HG03342 (cell line): ENCODE data around the gene WDR88.
"Not testable (repeated sequence)": the region's sequence is repeated elsewhere in the genome, so short reads cannot be mapped to it uniquely, and the experiment has no call there.

Source experiments
- ATAC-seq: cut with Tn5 transposase; IDR thresholded peaks from one replicate; pipeline ENCODE4 v1.9.1; 2021; ENCODE audit warnings: mild to moderate bottlenecking, moderate library complexity; ENCODE audit not compliant: unreplicated experiment

WDR88 gene

DNA sequence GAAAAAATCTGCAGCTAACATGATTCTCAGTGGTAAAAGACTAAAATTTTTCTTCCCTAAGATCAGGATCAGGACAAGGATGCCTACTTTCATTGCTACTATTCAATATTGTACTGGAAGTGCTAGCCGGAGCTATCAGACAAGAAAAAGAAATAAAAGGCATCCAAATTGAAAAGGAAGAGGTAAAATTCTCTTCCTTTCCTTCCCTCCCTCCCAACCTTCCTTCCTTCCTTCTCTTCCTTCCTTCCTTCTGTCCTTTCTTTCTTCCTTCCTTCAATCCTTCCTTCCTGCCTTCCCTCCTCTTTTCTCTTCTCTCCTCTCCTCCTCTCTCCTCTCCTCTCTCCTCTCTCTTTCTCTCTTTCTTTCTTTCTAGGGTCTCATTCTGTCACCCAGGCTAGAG lies 35.5 kb downstream of the WDR88 start:
- ATAC-seq: no peak

GRCh38 chr19:33168528-33168927 lies 36.6 kb downstream of the WDR88 start:
- ATAC-seq: no peak

DNA sequence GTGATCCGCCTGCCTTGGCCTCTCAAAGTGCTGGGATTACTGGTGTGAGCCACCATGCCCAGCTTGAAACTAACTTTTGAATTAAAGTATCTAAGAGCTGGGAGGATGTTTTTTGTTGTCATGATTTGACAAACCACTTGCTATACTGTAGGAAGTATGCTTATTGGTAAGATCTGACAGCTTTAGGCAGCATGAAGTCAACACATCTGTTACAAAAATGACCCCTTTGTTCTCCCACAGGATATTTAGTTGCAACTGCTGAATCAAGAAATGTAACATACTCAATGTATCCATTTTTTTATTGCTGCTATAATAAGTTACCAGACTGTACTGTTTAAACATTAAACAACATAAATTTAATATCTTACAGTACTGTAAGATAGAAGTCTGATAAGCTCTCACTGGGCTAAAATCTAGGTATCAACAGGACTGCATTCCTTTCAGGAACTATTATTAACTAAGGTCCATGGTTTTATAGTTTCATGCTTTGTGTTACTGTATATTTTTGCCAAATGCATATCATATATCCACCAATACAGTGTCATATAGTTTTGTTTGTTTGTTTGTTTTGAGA lies 39.4 kb downstream of the WDR88 start:
- no peak for ATAC-seq

DNA sequence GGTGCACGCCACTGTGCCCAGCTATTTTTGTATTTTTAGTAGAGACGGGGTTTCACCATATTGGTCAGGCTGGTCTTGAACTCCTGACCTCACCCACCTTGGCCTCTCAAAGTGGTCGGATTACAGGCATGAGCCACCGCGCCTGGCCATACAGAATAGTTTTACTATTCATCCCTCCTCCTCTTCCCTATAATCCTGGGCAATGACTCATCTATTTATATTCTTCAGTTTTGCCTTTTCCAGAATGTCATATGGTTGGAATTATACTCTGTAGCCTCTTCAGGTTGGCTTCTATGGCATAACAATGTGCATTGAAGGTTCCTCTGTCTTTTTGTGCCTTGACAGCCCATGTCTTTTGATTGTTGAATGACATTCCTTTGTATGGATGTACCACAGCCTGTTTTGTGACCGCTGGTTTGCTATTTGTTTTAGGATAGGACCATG lies 40.0 kb downstream of the WDR88 start:
- ATAC-seq: no peak

GRCh38 chr19:33174186-33174585 lies 42.3 kb downstream of the WDR88 start:
- ATAC-seq: no peak

- no peak for ATAC-seq
These were observed 43.4 kb downstream of the WDR88 start for GRCh38 chr19:33175156-33175782.

DNA sequence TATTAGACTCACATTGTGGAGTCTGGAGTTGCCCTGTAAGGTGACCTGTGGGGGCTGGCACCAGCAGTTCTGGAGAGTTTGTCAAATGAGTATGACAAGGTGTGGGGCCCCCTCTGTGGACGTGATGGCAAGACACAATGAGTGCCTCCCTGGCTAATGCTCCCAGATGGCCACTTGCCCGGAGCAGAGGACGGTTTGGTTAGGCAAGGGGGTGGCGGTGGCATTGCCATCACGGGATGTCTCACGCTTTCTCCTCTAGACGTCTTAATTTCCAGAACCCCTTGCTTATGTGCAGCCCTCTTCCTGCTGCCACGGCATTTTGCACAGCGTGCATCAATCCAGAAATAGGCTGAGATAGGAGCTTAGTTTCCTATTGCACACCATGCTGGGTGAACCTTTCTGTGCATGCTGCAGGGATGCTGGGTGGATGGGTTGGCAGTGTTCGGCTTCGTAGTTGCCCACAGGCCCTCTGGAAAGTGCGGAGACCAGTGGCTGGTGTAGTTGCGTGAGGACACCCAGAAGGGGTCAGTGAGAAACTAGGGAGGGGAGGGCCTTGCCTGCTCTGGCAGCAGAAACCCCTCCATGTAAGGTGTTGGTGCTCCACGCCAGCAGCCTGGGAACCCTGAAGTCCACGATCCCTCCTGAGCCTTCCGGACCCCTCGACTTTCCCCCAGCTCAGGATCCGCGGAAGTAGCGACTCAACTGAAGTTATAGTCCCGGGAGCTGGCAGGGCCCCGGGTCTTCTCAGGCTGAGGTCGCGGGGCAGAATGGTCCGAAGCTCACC lies 44.2 kb downstream of the WDR88 start:
- peak; percentile 4 for ATAC-seq

GRCh38 chr19:33176670-33177416 lies 44.9 kb downstream of the WDR88 start:
- peak; percentile 84 for ATAC-seq

- peak; percentile 25 for ATAC-seq
These were observed 45.6 kb downstream of the WDR88 start for GRCh38 chr19:33177417-33177979.

- no peak for ATAC-seq
These were observed 54.7 kb downstream of the WDR88 start for GRCh38 chr19:33186431-33187182.

DNA sequence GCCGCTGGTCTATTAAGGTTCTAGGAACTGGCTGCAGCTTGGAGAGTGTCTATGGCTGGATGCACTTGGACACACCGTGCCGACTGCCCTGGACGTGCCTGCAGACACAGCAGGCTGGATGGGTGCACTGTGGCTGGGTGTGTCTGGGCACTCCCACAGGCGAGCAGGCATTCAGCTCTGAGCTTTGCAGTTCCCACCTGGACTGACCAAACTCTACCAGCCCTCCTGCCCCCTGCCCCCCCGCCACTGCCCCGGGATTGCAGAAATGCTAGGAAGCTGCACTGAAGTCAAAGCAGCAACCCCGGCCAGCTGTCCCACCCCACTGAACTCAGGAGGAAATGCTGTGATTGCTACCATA lies 55.2 kb downstream of the WDR88 start:
- no peak for ATAC-seq

GRCh38 chr19:33189453-33189852 lies 57.5 kb downstream of the WDR88 start:
- ATAC-seq: no peak

GRCh38 chr19:33191092-33191491 lies 59.2 kb downstream of the WDR88 start:
- not testable (repeated sequence) for ATAC-seq

- ATAC-seq: no peak
These were observed 59.6 kb downstream of the WDR88 start for GRCh38 chr19:33191501-33191900.

- no peak for ATAC-seq
These were observed 60.1 kb downstream of the WDR88 start for GRCh38 chr19:33192010-33192409.

DNA sequence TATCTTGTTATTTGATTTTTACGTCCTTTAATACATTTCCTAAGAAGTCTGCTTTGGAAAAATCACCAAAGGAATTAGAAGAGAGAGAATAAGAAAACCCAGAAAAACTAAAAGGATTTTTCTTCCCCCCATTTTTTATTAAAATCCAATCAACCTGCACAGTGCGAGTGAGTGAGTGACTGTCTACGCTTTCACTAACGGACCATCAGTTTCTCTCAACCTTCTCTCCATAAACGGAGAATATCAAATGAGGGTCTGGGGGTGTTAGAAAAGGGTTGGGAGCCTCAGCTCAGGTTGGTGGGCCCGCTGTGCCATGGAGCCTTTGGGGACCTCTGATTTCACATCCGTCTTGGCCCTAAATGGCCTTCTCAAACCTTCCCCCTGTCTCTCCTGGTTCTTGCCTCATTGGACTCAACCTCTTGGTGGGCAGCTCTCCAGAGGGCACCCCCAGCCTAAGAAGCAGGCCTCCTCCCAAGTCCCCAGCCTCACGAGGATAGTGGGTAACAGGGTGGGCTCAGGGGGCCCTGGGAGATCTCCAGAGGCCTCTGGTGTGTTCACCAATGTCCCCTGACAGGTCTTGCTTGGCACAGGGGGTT lies 61.5 kb downstream of the WDR88 start:
- ATAC-seq: no peak

- ATAC-seq: no peak
These were observed 62.0 kb downstream of the WDR88 start, which contains the start of gene LRP3 for GRCh38 chr19:33193865-33194362. TSS of gene LRP3 (plus strand) at chr19:33194330. CDS start at chr19:33194786, 456 bp downstream.

GRCh38 chr19:33194532-33194885 lies 62.6 kb downstream of the WDR88 start:
- ATAC-seq: no peak

DNA sequence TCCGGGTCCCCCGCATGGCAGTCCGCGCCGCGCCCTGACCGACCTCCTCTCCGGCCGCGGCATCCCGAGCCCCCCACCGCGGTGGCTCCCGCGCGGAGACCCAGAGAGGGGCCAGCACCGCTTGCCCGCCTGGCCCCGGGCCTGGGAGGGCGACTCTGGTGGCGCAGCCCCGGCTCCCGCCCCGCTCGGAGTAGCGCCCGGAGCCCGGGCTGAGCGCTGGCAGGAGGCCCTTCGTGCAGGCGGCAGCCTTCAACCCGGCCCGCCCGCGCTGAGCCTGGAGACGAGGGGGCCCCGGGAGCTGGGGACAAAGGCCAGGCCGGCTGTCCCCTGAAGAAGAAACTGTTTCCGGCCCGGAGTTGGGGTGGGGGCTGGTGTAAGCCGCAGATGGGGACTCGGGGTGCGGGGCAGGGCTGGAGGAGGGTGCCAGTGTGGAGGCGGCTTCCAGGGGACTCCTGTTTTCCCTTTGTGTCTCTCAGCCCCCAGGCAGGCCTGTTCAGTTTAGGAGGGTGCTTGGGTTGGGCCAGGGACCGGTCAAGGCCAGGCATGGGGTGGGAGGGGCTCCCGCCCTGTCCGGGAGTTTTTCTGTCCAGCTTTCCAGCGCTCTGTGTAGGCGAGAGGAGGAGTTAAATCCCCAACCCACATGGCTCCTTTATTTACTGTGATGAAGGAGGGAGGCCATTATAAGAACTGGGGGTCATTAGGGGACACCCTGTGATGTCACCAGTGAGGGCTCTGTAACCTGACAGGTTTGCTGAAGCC lies 63.2 kb downstream of the WDR88 start:
- ATAC-seq: no peak
